Suprapubic skin (tissue), 4 donors: Measurements from ENCODE around the gene LGMN. TPM values are rescaled to one million over a fixed set of nuclear protein-coding genes. Genes with fewer than 3 reads are reported as not detected.

Experiments used
- DNase-seq, 2 donors: peaks; one replicate each; pipeline ENCODE4 v3.0.0-alpha.2; 2019; ENCODE audit warnings: low spot score in 2 of 2
- H3K27ac ChIP-seq: fragments of 200-600 bp; sonication (generic); one replicate; pipeline ENCODE4 v1.5.1; 2019
- H3K27me3 ChIP-seq: fragments of 200-600 bp; sonication (generic); one replicate; pipeline ENCODE4 v1.5.1; 2019
- H3K36me3 ChIP-seq: fragments of 200-600 bp; sonication (generic); one replicate; pipeline ENCODE4 v1.5.1; 2019
- H3K4me1 ChIP-seq: fragments of 200-600 bp; sonication (generic); one replicate; pipeline ENCODE4 v1.5.1; 2019
- H3K4me3 ChIP-seq: fragments of 200-600 bp; sonication (generic); one replicate; pipeline ENCODE4 v1.5.1; 2019; ENCODE audit warnings: mild to moderate bottlenecking
- H3K9me3 ChIP-seq: fragments of 200-600 bp; sonication (generic); one replicate; pipeline ENCODE4 v1.5.1; 2019
- CTCF ChIP-seq, 2 donors: fragments of 200-600 bp in 1 of 2; fragments of 450-650 bp in 1 of 2; sonication (generic) in 1 of 2; IDR thresholded peaks; one replicate each; pipeline ENCODE4 v1.5.1; 2016 to 2019; ENCODE audit warnings: antibody characterized with exemption in 2 of 2, mild to moderate bottlenecking in 1 of 2, moderate library complexity in 1 of 2
- EP300 ChIP-seq: sonication (generic); formaldehyde crosslinking; IDR thresholded peaks from one replicate; pipeline ENCODE4 v1.6.1; 2017; ENCODE audit warnings: antibody characterized with exemption
- POLR2A ChIP-seq, 2 donors: fragments of 450-650 bp; IDR thresholded peaks; one replicate each; pipeline ENCODE4 v1.6.1; 2017; ENCODE audit warnings: antibody characterized with exemption in 2 of 2, mild to moderate bottlenecking in 2 of 2, moderate library complexity in 2 of 2
- POLR2AphosphoS5 ChIP-seq, 3 donors: sonication (generic); formaldehyde crosslinking; IDR thresholded peaks; one replicate each; pipeline ENCODE4 v1.6.1; 2017; ENCODE audit warnings: antibody characterized with exemption in 3 of 3
- WGBS: methylation state at CpG from one replicate; pipeline ENCODE4 v1.1.5; 2018; 5-methylcytosine and 5-hydroxymethylcytosine counted together
- total RNA-seq, 4 donors: library from RNA; depleted of rRNA; stranded (reverse); fragments of >200 nt; gene quantifications; one replicate each; pipeline ENCODE4 v1.1.0, GENCODE V29; 2016

Gene LGMN
- total RNA-seq, 4 donors from 2014 or later: 35.8 to 41.9 (median 39.2) TPM

GRCh38 chr14:92737619-92738188 lies 10.7 kb downstream of the LGMN start:
- Histone ChIP-seq H3K36me3 (peaks cover 16% of the 10 kb centered on the region), H3K27me3 (no peaks in the 10 kb centered on the region), H3K4me1 (no peaks in the 10 kb centered on the region), H3K27ac (no peak overlapping the region), H3K4me3 (no peak overlapping the region), H3K9me3 (no peaks in the 10 kb centered on the region)
- DNase-seq: no peak
- TF ChIP-seq CTCF (IDR thresholded peaks at IDR 0.05) (no peak), EP300 (no peak), POLR2A (IDR thresholded peaks at IDR 0.05) (no peak), POLR2AphosphoS5 (IDR thresholded peaks at IDR 0.05) (no peak)
- WGBS: 92% methylated on average over 4 of the region's 4 CpGs

- WGBS: 43% methylated on average over 4 of the region's 4 CpGs
- H3K36me3 ChIP-seq: peaks cover 16% of the 10 kb centered on the region
- no peak overlapping the region for H3K4me3 ChIP-seq
- no peak overlapping the region for H3K27ac ChIP-seq
- TF ChIP-seq POLR2AphosphoS5 (IDR thresholded peaks at IDR 0.05) (no peak), CTCF (IDR thresholded peaks at IDR 0.05) (no peak), EP300 (no peak), POLR2A (IDR thresholded peaks at IDR 0.05) (no peak)
- no peaks in the 10 kb centered on the region for H3K4me1 ChIP-seq
- no peak for DNase-seq
- no peaks in the 10 kb centered on the region for H3K27me3 ChIP-seq
- H3K9me3 ChIP-seq: no peaks in the 10 kb centered on the region
Measured at GRCh38 chr14:92737206-92737605, 11.2 kb downstream of the LGMN start.

GRCh38 chr14:92735344-92735743 lies 13.1 kb downstream of the LGMN start:
- Histone ChIP-seq H3K4me3 (no peak overlapping the region), H3K36me3 (peaks cover 22% of the 10 kb centered on the region), H3K4me1 (no peaks in the 10 kb centered on the region), H3K9me3 (no peaks in the 10 kb centered on the region), H3K27me3 (no peaks in the 10 kb centered on the region), H3K27ac (no peak overlapping the region)
- WGBS: 95% methylated on average over 6 of the region's 6 CpGs
- TF ChIP-seq EP300: no peak
- TF ChIP-seq CTCF (IDR thresholded peaks at IDR 0.05): no peak
- no peak for TF ChIP-seq POLR2AphosphoS5 (IDR thresholded peaks at IDR 0.05)
- no peak for TF ChIP-seq POLR2A (IDR thresholded peaks at IDR 0.05)
- no peak for DNase-seq

GRCh38 chr14:92734618-92735017 lies 13.8 kb downstream of the LGMN start:
- H3K27ac ChIP-seq: no peak overlapping the region

GRCh38 chr14:92733007-92733406 lies 15.4 kb downstream of the LGMN start:
- no peaks in the 10 kb centered on the region for H3K27me3 ChIP-seq
- H3K4me3 ChIP-seq: no peak overlapping the region
- WGBS: 91% methylated on average over 4 of the region's 4 CpGs
- no peak overlapping the region for H3K27ac ChIP-seq
- TF ChIP-seq POLR2AphosphoS5 (IDR thresholded peaks at IDR 0.05) (no peak), POLR2A (IDR thresholded peaks at IDR 0.05) (no peak), EP300 (no peak), CTCF (IDR thresholded peaks at IDR 0.05) (no peak)
- no peaks in the 10 kb centered on the region for H3K9me3 ChIP-seq
- H3K4me1 ChIP-seq: no peaks in the 10 kb centered on the region
- H3K36me3 ChIP-seq: peaks cover 22% of the 10 kb centered on the region
- no peak for DNase-seq

More at GRCh38 chr14:92734618-92735017, 13.8 kb downstream of the LGMN start:
- no peaks in the 10 kb centered on the region for H3K4me1 ChIP-seq
- no peak for DNase-seq
- H3K9me3 ChIP-seq: no peaks in the 10 kb centered on the region
- H3K27me3 ChIP-seq: no peaks in the 10 kb centered on the region
- 96% methylated on average over 7 of the region's 7 CpGs for WGBS
- TF ChIP-seq CTCF (IDR thresholded peaks at IDR 0.05) (no peak), EP300 (no peak), POLR2AphosphoS5 (IDR thresholded peaks at IDR 0.05) (no peak), POLR2A (IDR thresholded peaks at IDR 0.05) (no peak)
- H3K36me3 ChIP-seq: peaks cover 22% of the 10 kb centered on the region
- no peak overlapping the region for H3K4me3 ChIP-seq
